NT2/D1 (cell line): ENCODE data around the gene CCNA1.

Experiments
- SUZ12 ChIP-seq: IDR thresholded peaks from 2 replicates; pipeline ENCODE4 v1.6.1; 2011; ENCODE audit not compliant: insufficient read length, insufficient read depth; ENCODE audit errors: extremely low read depth
- YY1 ChIP-seq: IDR thresholded peaks from 2 replicates; pipeline ENCODE4 v1.6.1; 2011; ENCODE audit not compliant: insufficient read length, insufficient read depth
- ZNF274 ChIP-seq: IDR thresholded peaks from 2 replicates; pipeline ENCODE4 v1.6.1; 2011; ENCODE audit warnings: mild to moderate bottlenecking, low read depth, low read length

DNA sequence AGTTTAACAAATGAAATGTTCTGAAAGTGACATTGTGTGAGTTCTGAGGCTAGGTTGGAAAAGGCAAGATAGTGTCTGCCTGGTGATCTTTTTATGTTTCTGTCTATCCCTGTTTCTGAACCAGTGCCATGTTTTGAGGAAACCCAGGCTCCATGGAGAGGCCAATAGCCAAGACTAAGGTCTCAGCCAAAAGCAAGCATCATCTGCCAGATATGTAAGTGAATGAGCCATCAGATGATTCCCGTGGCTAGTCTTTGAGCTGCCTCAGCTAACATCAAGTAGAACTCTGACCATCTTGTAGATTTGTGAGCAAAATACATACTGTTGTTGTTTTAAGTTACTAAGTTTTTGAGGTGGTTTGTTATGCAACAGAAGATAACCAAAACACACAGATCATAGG lies 19.6 kb upstream of the CCNA1 start:
- TF ChIP-seq ZNF274 = no peak
- no peak for TF ChIP-seq YY1
- TF ChIP-seq SUZ12 = no peak
